HS-27A (cell line): ENCODE results near the gene RANBP2.
"Not testable (repeated sequence)": the region's sequence is repeated elsewhere in the genome, so short reads cannot be mapped to it uniquely, and the experiment has no call there.

ENCODE experiments used
- DNase-seq: peaks from one replicate; pipeline ENCODE4 v3.0.0-alpha.2; 2012; ENCODE audit warnings: low read depth, missing footprints

Gene RANBP2

DNA sequence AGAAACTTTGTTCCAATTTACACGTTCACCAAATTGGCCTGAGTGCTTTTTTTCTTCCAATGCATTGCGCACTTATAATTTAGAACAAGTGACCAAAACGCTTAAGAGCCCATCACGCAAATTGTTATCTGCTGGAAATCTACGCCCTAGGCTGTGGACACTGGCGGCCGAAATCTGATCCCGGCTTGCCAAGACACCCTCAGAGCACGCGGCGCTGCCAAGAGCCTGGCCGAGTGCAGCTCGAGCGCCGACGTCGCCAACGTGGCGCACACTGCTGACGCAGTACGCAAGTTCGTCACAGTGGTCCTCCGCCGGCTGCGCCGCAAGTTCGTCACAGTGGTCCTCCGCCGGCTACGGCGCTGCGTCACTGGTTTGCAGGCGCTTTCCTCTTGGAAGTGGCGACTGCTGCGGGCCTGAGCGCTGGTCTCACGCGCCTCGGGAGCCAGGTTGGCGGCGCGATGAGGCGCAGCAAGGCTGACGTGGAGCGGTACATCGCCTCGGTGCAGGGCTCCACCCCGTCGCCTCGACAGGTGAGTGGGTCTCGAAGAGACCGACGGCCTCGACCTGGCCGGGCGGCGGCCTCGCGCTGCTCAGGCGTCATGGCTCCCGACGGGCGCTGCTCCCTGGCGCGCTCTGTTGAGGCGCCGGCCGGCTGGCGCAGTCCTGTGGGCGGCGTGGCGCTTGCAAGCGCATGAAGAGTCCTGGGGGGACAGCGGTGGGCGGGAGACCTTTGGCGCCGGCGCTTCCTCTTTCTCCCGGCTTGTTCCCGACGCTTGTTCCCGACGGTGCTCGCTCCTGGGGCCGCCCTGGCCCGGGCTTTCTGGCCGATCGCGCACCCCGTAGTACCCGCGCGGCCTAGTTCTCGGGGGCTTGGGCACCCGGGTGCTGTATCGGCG, at the start of gene RANBP2:
Gene RANBP2 (plus strand): TSS at position 334 of the 896 bp plus-strand sequence. CDS start 125 bp downstream, at position 459.
- DNase-seq = peak; percentile 97

DNA sequence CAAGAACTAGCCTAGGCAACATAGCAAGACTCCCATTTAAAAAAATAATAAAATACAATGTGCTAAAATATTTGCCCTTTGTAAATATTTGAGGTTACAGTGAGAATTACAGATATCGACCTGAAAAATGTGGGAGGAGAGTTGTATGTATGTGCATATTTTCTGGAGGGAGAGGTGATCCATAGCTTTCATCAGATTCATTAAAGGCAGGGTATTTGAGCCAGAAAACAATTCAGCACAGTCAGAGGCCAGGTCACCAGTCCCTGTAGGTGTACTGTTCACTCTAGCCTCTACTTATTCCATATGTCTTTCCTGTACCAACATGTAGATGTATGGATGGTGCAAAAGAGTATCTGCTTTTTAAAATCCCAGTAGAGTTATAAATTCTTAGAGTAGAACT, 49.0 kb upstream of the RANBP2 start:
- not testable (repeated sequence) for DNase-seq

DNA sequence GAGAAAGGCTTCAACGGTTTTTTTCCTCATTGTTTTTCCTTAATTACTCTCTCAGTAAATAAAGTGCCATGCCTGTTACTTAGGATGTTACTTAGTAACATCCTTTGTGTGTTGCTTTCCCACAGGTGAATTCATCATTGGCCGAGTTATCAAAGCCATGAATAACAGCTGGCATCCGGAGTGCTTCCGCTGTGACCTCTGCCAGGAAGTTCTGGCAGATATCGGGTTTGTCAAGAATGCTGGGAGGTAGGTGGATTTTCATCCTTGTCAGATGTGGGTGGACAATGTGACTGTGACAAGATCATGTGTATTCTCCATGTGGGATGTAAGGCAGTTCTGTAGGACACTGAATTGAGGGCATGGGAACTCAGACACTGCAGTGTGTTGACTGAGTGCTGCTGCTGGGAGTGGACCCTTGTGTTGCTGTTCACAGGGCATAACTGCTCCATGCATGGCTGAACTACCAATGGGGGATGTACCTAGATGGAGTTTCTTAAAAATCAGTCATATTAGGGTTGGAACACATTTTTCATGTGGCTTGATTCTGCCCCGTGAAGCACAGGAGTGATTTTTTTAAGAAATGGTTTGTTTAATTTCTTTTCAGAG, 47.0 kb upstream of the RANBP2 start:
- not testable (repeated sequence) for DNase-seq

DNA sequence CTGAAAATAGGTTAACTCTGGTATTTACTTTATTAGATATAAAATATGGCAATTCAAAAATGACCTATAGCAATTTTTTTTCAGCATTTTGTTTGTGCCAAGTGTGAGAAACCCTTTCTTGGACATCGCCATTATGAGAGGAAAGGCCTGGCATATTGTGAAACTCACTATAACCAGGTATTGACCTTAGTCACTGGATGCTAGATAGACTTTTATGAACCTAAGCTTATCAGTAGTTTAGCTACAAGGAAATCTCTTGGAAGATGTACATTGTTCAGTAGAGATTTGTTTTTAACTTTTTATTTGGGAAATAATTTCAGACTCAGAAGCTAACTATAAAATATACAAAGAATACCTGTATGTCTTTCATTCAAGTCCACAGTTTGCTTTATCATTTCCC, 42.8 kb upstream of the RANBP2 start:
- not testable (repeated sequence) for DNase-seq

DNA sequence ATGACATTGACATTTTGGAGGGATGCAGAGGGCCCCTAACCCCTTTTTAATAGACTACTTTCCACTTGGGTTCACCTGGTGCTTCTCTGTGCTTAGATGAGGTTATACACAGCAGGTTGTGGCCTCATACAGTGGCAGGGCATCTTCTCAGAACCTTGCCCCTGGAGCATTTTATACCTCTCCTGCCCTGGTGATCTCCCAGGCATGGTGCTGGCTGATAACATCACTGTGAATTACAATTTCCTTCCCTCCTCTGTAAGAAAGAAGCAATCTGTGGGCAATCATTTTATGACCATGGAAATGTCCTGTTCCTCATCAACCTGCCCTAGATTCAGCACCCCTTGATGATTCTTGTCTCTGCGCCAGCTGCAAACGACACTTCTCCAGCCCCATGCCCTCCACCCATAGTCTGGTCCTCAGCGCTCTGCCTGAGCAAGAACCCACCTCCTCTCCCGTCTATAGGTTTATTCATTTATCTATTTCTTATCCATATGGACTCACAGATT, 42.0 kb upstream of the RANBP2 start:
- DNase-seq = not testable (repeated sequence)

DNA sequence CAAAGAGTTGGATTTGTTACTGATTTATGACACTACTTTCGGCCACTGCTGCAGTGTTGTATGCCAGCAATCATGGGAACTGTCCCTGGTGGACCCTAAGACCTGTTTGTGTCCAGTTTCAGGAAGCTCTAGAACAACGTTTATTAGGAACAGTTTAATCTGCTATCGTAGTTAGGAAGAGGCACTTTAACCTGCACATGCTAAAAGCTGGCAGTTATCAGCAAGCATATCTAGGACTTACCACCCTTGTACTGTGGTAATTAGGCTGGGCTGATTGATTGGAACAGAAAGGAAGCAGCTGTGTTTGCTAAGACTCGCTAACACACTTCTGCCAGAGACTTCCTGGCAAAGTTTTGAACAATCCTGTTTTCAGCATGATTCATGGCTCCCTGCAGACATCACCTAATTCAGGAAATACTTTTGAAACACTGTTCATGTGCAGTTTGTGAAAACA, 41.1 kb upstream of the RANBP2 start:
- DNase-seq = not testable (repeated sequence)

DNA sequence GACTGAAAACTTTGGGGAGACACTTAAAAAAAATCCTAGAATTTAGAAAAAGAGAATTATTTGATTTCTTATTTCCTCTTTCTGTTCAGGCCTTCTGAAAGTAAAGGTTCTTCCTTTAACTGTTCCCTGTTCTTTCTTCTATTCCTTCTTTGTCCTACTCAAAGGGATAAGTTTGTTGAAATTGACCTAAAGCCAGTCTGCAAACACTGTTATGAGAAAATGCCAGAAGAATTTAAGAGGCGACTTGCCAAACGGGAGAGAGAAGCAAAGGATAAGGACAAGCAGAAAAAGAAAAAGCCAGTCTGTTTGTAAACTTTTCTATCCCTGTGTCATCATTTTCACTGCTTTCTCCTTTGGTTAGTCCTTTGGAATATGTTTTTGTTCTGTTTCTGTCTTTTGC, 38.5 kb upstream of the RANBP2 start:
- not testable (repeated sequence) for DNase-seq

DNA sequence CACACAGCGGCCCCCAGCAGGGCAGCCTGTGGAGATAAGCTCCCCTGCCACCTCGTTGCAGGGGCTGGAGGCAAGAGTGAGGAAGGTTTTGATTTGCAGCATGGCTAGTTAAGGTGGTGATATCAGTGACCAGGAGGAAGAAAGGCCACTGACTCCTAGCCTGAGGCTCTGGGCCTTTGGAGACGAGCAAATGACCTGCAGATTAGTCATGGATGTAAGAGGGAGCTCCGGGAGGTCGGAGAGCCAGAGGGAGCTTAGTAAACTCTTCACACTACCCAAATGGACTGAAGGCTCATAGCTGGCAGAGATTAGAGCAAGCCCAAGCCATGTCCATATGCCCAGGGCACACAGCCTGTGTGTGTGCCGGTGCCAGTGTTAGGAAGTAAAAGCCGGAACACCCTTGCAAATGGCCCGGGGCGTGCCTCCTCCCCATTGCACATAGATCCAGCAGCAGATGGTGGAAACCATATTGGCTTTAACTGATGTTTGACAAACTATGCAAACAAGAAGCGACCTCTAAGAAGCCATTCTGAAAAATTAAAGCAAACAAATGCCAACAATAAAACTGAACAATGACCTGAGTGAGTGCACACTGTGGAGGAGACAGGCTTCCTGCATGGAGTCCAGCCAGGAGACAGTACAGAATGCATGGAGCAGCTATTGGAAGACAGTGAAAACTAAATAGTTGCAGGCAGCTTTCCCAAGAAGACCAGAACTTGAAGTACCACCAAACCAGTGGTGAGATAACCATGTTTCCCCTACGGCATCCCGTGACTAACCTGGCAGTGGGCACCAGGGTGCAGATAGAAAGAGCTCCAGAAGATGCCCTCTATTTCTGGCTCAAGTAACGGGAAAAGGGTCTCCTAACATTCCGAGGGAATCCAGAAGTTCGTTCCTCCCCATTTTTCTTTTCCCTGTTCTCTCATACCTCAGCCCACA, 30.2 kb upstream of the RANBP2 start:
- not testable (repeated sequence) for DNase-seq

DNA sequence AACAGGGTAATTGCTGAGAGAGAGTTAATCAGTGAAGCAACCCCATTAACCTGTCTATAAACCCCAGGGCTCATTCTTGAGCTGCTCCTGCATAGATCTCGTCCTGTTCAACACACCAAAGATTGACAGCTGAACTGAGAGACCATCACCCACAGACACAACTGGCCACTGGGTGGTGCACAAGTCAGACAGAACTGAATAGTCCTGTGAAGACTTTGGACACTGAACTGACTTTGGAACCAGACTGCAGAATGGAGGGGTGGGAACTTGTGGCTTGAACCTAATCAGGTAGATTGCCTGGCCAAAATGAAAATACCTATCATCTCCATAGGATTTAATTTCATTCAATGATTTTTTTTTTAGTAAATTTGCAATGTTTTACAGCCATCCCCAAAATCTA, 29.3 kb upstream of the RANBP2 start:
- DNase-seq = not testable (repeated sequence)

DNA sequence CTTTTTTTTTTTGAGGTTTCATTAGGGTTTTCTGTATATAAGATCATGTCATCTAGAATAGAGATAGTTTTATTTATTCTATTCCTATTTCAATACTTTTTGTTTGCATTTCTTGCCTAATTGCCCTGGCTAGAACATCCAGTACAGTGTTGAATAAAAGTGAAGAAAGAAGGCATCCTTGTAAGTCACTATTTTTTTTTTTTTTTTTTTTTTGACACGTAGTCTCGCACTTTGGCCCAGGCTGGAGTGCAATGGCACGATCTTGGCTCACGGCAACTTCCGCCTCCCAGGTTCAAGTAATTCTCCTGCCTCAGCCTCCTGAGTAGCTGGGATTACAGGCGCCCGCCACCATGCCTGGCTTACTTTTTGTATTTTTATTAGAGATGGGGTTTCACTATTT, 27.8 kb upstream of the RANBP2 start:
- DNase-seq = no peak

DNA sequence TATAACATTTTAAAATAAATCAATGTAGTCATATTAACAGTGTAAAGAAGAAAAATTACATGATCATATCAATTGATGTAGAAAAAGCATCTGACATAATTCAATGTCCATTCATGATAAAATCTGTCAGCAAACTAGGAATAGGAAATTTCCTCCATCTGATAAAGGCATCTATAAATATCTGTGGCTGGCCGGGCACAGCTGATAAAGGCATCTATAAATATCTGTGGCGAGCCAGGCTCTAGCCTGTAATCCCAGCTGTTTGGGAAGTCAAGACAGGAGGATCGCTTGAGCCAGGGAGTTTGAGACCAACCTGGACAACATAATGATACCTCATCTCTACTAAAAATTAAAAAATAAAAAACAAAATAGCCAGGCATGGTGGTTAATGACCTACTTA, 18.1 kb upstream of the RANBP2 start:
- DNase-seq = no peak

DNA sequence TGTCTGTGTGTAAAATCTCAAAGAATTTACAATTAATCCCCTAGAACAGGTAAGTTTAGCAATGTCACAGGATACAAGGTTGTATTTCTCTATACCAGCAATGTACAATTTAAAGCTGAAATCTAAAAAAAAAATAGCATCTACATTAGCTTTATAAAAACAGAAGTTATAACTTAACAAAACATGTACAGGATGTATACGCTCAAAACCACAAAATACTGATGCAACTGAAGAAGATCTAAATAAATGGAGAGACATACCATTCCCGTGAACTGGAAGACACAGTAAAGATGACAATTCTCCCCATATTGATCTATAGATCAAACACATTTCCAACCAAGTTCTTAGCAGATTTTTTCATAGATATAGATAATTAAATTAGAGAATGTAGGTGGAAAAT, 17.5 kb upstream of the RANBP2 start:
- no peak for DNase-seq

DNA sequence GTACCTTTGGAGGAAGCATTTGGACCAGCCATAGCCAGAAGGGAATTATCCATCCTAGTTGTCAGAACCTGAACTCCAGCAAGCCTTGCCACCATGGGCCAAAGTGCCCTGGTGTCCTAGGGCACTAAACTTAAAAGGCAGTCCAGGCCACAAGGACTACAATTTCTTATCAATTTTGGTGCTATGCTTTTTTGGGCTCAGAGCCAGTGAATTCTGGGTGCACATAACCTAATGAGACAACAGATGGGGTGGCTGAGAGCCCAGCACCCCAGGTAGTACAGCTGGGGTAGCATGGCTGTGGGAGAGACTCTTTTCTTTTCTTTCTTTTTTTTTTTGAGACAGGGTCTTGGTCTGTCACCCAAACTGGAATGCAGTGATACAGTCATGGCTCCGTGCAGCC, 14.4 kb upstream of the RANBP2 start:
- DNase-seq = no peak

DNA sequence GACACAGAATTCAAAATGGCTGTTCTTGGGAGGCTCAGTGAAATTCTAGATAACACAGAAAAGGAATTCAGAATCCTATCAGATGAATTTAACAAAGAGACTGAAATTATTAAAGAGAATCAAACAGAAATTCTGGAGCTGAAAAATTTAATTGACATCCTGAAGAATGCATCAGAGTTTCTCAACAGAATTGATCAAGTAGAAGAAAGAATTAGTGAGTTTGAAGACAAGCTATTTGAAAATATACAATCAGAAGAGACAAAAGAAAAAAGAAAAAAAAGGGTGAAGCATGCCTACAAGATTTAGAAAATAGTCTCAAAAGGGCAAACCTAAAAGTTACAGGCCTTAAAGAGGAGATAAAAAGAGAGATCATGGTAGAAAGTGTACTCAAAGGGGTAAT, 12.0 kb upstream of the RANBP2 start:
- no peak for DNase-seq

DNA sequence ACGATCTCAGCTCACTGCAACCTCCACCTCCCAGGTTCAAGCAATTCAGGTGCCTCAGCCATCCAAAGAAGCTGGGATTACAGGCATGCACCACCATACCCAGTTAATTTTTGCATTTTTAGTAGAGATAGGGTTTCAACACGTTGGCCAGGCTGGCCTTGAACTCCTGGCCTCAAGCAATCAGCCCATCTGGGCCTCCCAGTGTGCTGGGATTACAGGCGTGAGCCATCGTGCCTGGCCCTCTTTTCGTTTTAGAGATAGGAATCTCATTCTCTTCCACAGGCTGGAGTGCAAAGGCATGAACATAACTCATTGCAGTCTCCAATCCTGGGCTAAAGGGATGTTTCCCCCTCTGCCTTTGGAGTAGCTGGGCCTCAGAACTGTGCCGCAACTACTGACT, 2.3 kb upstream of the RANBP2 start:
- not testable (repeated sequence) for DNase-seq

DNA sequence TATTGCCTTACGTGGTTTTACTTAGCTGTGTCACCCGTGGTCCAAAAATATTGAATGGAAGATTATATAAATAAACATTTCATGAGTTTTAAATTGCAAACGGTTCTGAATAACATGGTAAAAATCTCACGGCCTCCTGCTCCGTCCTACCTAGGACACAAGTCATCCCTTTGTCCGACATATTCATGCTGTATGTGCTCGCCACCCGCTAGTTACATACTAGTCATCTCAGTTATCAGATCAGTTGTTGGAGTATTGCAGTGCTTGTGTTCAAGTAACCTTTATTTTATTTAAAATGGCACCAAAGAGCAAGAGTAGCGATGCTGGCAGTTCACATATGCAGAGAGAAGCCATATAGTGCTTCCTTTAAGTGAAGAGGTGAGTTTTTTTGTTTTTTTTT, 6.8 kb downstream of the RANBP2 start:
- not testable (repeated sequence) for DNase-seq

DNA sequence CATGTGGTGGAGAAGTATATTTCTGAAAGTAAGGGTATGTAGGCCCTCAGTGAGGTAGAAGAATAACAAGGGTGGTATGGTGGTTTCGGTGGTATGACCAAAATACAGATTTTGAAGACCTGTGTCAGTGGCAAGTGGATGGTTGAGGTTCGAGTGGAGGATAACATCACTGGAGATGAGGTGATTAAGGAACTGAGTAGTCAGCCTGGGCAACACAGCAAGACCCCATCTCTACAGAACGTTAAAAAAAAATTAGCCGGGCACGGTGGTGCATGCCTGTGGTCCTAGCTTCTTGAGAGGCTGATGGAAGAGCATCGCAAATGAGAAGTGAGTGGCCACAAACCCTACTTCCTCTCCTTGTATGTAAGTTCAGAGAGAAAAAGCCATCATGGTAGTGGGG, 15.4 kb downstream of the RANBP2 start:
- not testable (repeated sequence) for DNase-seq

DNA sequence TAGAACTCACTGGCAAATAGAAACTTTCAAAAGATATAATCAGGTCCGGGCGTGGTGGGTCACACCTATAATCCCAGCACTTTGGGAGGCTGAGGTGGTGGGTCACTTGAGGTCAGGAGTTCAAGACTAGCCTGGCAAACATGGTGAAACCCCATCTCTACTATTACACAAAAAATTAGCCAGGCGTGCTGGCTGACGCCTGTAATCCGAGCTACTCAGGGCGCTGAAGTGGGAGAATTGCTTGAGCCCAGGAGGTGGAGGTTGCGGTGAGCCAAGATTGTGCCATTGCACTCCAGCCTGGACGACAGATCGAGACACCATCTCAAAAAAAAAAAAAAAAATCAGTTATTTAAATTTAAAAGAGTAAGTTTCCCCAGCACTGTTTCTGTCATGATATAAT, 38.7 kb downstream of the RANBP2 start:
- DNase-seq = not testable (repeated sequence)

DNA sequence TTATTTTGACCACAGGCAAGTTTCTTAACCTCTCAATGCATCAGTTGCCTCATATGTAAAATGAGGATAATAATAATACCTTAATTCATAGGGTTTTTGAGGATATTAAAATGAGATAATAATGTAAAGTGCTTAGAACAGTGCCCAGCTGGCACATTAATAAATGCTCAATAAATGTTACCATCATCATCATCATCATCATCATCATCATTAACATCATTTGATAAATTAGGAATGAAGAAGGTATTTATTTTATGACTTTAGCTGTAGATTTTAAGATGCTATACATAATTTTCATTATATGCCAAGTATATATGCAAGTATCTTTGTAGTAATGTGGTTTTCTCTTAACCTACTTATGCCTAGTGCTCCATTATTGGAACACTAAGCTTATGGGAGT, 43.3 kb downstream of the RANBP2 start:
- DNase-seq = not testable (repeated sequence)

DNA sequence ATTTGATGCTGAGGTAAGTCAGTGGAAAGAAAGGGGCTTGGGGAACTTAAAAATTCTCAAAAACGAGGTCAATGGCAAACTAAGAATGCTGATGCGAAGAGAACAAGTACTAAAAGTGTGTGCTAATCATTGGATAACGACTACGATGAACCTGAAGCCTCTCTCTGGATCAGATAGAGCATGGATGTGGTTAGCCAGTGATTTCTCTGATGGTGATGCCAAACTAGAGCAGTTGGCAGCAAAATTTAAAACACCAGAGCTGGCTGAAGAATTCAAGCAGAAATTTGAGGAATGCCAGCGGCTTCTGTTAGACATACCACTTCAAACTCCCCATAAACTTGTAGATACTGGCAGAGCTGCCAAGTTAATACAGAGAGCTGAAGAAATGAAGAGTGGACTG, 47.4 kb downstream of the RANBP2 start:
- DNase-seq = not testable (repeated sequence)

DNA sequence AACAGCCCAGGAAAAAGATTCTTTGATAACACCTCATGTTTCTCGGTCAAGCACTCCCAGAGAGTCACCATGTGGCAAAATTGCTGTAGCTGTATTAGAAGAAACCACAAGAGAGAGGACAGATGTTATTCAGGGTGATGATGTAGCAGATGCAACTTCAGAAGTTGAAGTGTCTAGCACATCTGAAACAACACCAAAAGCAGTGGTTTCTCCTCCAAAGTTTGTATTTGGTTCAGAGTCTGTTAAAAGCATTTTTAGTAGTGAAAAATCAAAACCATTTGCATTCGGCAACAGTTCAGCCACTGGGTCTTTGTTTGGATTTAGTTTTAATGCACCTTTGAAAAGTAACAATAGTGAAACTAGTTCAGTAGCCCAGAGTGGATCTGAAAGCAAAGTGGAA, 48.6 kb downstream of the RANBP2 start:
- DNase-seq = not testable (repeated sequence)

DNA sequence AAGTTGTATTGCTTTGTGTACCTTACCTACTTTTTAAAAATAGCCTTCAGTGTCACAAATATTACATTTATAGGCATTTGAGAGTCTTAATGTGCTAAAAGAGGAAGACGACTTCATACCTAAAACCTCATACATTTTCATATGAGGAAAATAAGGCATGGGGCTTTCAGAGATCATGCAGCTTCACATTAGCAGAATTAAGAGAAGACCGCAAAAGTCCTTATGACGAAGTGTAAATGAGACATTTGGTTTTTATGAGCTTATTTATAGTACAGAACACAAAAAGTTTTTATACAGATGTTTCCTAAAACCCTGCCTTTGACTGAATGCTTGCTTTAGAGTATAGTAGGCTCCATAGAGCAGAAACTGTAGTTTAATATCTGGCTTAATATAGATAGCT, 57.2 kb downstream of the RANBP2 start:
- DNase-seq = no peak
